ENCODE data around the gene SYS1. TPM values are rescaled to one million over a fixed set of nuclear protein-coding genes. Genes with fewer than 3 reads are reported as not detected.

Gene SYS1
- total and polyA plus RNA-seq, 2 donors (not counting 1 experiment from before 2014, with no cell fraction given): 25.3 to 57.7 TPM

DNA sequence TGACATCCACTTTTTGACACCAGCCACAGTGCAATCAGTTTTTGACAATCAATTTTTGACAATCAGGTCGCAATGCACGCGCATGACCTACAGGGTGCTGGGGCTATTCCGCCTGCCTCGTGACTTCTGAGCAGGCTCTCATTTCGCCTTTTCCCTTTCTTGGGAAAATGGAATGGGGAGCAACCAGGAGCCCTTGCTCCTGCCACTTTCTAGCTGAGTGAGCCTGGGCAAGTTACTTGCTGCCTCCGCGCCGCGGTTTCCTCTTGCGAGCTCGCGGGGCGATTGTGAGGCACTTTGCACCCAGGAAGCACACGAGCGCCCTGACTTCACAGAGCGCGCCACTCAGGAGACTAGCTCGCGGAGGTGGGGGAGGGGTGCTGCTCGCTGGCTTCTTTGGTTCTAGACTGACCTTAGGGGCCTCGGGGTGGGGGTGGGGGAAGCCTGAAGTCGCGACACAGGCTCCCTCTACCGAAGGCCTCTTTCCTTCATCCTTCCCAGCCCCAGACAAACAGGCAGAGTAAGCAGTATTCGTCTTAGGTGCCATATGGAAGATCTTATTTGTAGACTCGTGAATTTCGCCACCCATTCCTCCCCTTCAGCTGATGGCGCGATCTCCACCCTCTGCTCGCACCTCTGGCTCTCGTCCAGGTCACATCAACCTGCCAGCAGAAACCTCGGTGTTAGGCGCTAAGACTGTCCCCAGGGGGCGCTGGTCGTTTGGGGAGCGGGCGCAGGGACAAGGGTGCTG is 10.6 kb downstream of the SYS1 start:
- peak overlapping the region in 1 of 2 donors; percentile 73 for H3K27ac ChIP-seq (ENCODE audit: low read length in 2 of 2)
- CTCF ChIA-PET: interaction anchor here (0.8 to 20.6 kb wide), 29 partner anchors 9 to 787 kb away, joined by 3 to 814 read pairs (median 6); partner anchors contain the start of genes DBNDD2, PIGT, SYS1 and WFDC2
- H4K20me1 ChIP-seq (ENCODE audit: control insufficient read depth, insufficient read depth, low read length, poor library complexity, severe bottlenecking): peaks cover 50% of the 10 kb centered on the region
- intact Hi-C loops (cut with micrococcal nuclease): loop anchor here (1.0 kb wide), 2 partner anchors 10 to 64 kb away; partner anchors contain the start of gene SYS1
- H3K4me3 Mint-ChIP-seq: peak overlapping the region; percentile 96
- H3K4me1 ChIP-seq (ENCODE audit: control insufficient read depth in 2 of 2, insufficient read depth in 2 of 2, low read length in 2 of 2): peaks cover 48 to 57% of the 10 kb centered on the region in 2 donors
- no peaks in the 10 kb centered on the region for H3K27me3 Mint-ChIP-seq
- H3K79me2 ChIP-seq (ENCODE audit: control insufficient read depth, insufficient read depth, low read length): peaks cover 62% of the 10 kb centered on the region
- peaks cover 56% of the 10 kb centered on the region for H3K4me1 Mint-ChIP-seq
- peak; percentile 88 for DNase-seq
- peak; percentile 92 for ATAC-seq (ENCODE audit: low read depth)
- peak overlapping the region; percentile 42 to 64 (median 54) for H3K4me3 ChIP-seq (ENCODE audit: control extremely low read depth in 1 of 5, extremely low read depth in 1 of 5, insufficient read depth in 1 of 5, low read depth in 2 of 5, low read length in 4 of 5)
- H3K9ac ChIP-seq (ENCODE audit: low read length): peak overlapping the region; percentile 62
- no peaks in the 10 kb centered on the region for H3K27me3 ChIP-seq (replicated peaks in 1 of 4; ENCODE audit: control extremely low read depth in 1 of 4, control insufficient read depth in 3 of 4, insufficient read depth in 4 of 4, low read length in 3 of 4)
- H3K9me3 Mint-ChIP-seq (ENCODE audit: insufficient read depth): no peaks in the 10 kb centered on the region
- peak overlapping the region; percentile 86 for H3K27ac Mint-ChIP-seq
- POLR2A ChIA-PET: interaction anchor here (0.9 to 4.8 kb wide), 6 partner anchors 8 to 63 kb away, joined by 3 to 38 read pairs (median 6); partner anchors contain the start of genes PIGT and SYS1
- peak overlapping the region; percentile 85 for H3K4me2 ChIP-seq (replicated peaks; ENCODE audit: low read depth, low read length, poor library complexity, severe bottlenecking)
- TF ChIP-seq EZH2 (IDR thresholded peaks at IDR 0.05; ENCODE audit: borderline replicate concordance, insufficient read depth, low read depth, low read length, poor library complexity, severe bottlenecking) (no peak), CTCF (IDR thresholded peaks at IDR 0.05) (peak; percentile 90)
- peak overlapping the region; percentile 41 for H2AFZ ChIP-seq (ENCODE audit: insufficient read depth, low read depth, low read length, poor library complexity, severe bottlenecking)
- H3K9me3 ChIP-seq (ENCODE audit: control extremely low read depth in 1 of 3, control insufficient read depth in 2 of 3, insufficient read depth in 1 of 3, low read length in 2 of 3): no peaks in the 10 kb centered on the region
- H3K36me3 ChIP-seq (replicated peaks in 1 of 2; ENCODE audit: control extremely low read depth in 1 of 2, control insufficient read depth in 1 of 2, extremely low read depth in 1 of 2, insufficient read depth in 2 of 2, low read length in 1 of 2): peaks cover 0 to 13% of the 10 kb centered on the region in 2 experiments
- WGBS (ENCODE audit: insufficient coverage): under 1% methylated on average over 22 of the region's 38 CpGs

Measured in B cell (primary cell).